Upper lobe of left lung (tissue), 6 donors: ENCODE data around the gene KAT6B. TPM values are rescaled to one million over a fixed set of nuclear protein-coding genes. Genes with fewer than 3 reads are reported as not detected.
"Not testable (repeated sequence)": the region's sequence is repeated elsewhere in the genome, so short reads cannot be mapped to it uniquely, and the experiment has no call there.

Experiments used
- ATAC-seq, 2 donors: fragments of 200-7000 bp; cut with Tn5 transposase; one replicate each; pipeline ENCODE4 v1.9.1; 2022; ENCODE audit warnings: mild to moderate bottlenecking in 2 of 2, moderate library complexity in 2 of 2; ENCODE audit not compliant: low FRiP score in 2 of 2
- DNase-seq, 2 donors: peaks; one replicate each; pipeline ENCODE4 v3.0.0-alpha.2; 2019 to 2020
- H3K27ac ChIP-seq, 4 donors: fragments of 200-600 bp; sonication (generic); one replicate each; pipeline ENCODE4 v1.5.1; 2016 to 2019
- H3K27me3 ChIP-seq, 4 donors: fragments of 200-600 bp; sonication (generic); one replicate each; pipeline ENCODE4 v1.5.1; 2017 to 2019
- H3K36me3 ChIP-seq, 4 donors: fragments of 200-600 bp; sonication (generic); one replicate each; pipeline ENCODE4 v1.5.1; 2016 to 2019
- H3K4me1 ChIP-seq, 4 donors: fragments of 200-600 bp; sonication (generic); one replicate each; pipeline ENCODE4 v1.5.1; 2018 to 2019
- H3K4me3 ChIP-seq, 4 donors: fragments of 200-600 bp; sonication (generic); one replicate each; pipeline ENCODE4 v1.5.1; 2017 to 2019; ENCODE audit warnings: mild to moderate bottlenecking in 2 of 4, moderate library complexity in 1 of 4
- H3K9me3 ChIP-seq, 4 donors: fragments of 200-600 bp; sonication (generic); one replicate each; pipeline ENCODE4 v1.5.1; 2018 to 2019
- EP300 ChIP-seq, 4 donors: sonication (generic); formaldehyde crosslinking; IDR thresholded peaks; one replicate each; pipeline ENCODE4 v1.5.1; 2017; ENCODE audit warnings: antibody characterized with exemption in 4 of 4, control low read depth in 2 of 4
- POLR2A ChIP-seq, 4 donors: fragments of 450-650 bp; IDR thresholded peaks; one replicate each; pipeline ENCODE4 v1.5.1; 2016 to 2017; ENCODE audit warnings: antibody characterized with exemption in 4 of 4, mild to moderate bottlenecking in 2 of 4
- POLR2AphosphoS5 ChIP-seq, 2 donors: sonication (generic); formaldehyde crosslinking; IDR thresholded peaks; one replicate each; pipeline ENCODE4 v1.5.1; 2017; ENCODE audit warnings: antibody characterized with exemption in 2 of 2
- WGBS, 2 donors: methylation state at CpG; one replicate each; pipeline ENCODE4 v1.1.5; 2017 to 2018; 5-methylcytosine and 5-hydroxymethylcytosine counted together
- total RNA-seq, 6 donors: library from RNA; depleted of rRNA in 4 of 6; stranded (reverse); fragments of >200 nt in 4 of 6; gene quantifications; one replicate each; pipeline versions ENCODE4 v1.1.0 to v1.2.1, GENCODE V29; 2016 to 2021
- TF ChIP-seq, protein P1 (sequence below), 6 experiments: fragments of 450-650 bp in 4 of 6; fragments of 200-600 bp in 2 of 6; sonication (generic) in 2 of 6; IDR thresholded peaks; one replicate each; pipeline ENCODE4 v1.5.1; 2016 to 2019; ENCODE audit warnings: antibody characterized with exemption in 6 of 6
- donor health status: DM: no; HTN: no; CAD: no; lungs with moderate emphysema.
- donor health status: DM: no; HTN: yes; CAD: no; lungs with severe emphysema.

The KAT6B gene
- total RNA-seq, 6 donors from 2014 or later = 35.2 to 78.4 (median 38.0) TPM

DNA sequence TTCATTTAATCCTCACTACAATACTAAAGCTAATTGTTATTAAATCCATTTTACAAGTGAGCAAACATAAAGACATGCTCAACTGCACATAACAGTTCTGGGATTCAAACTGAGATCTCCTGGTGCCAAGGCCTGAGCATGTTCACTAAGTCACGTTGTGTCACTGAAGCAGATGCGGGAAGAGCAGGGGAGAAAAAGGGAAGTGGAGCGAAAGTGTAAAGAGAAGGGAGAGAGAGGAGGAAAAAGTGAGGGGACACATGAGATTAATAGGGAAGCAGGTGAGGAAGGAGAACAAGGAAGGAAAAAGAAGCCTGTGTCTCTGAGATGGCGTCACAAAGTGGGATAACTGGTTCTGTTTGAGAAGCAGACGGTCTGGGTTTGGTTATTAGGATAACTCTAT lies 38.9 kb upstream of the KAT6B start:
- H3K9me3 ChIP-seq = no peaks in the 10 kb centered on the region
- TF ChIP-seq, protein P1, sequence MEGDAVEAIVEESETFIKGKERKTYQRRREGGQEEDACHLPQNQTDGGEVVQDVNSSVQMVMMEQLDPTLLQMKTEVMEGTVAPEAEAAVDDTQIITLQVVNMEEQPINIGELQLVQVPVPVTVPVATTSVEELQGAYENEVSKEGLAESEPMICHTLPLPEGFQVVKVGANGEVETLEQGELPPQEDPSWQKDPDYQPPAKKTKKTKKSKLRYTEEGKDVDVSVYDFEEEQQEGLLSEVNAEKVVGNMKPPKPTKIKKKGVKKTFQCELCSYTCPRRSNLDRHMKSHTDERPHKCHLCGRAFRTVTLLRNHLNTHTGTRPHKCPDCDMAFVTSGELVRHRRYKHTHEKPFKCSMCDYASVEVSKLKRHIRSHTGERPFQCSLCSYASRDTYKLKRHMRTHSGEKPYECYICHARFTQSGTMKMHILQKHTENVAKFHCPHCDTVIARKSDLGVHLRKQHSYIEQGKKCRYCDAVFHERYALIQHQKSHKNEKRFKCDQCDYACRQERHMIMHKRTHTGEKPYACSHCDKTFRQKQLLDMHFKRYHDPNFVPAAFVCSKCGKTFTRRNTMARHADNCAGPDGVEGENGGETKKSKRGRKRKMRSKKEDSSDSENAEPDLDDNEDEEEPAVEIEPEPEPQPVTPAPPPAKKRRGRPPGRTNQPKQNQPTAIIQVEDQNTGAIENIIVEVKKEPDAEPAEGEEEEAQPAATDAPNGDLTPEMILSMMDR (IDR thresholded peaks at IDR 0.05) = no peak
- TF ChIP-seq POLR2A (IDR thresholded peaks at IDR 0.05) = no peak
- no peak for TF ChIP-seq POLR2AphosphoS5 (IDR thresholded peaks at IDR 0.05)
- ATAC-seq (no peak), DNase-seq (no peak)
- no peak overlapping the region for H3K4me3 ChIP-seq
- H3K27me3 ChIP-seq = no peaks in the 10 kb centered on the region
- no peaks in the 10 kb centered on the region for H3K4me1 ChIP-seq
- 66 to 75% methylated on average over 5 of the region's 5 CpGs for WGBS, 2 donors
- H3K36me3 ChIP-seq = no peaks in the 10 kb centered on the region
- no peak overlapping the region for H3K27ac ChIP-seq

DNA sequence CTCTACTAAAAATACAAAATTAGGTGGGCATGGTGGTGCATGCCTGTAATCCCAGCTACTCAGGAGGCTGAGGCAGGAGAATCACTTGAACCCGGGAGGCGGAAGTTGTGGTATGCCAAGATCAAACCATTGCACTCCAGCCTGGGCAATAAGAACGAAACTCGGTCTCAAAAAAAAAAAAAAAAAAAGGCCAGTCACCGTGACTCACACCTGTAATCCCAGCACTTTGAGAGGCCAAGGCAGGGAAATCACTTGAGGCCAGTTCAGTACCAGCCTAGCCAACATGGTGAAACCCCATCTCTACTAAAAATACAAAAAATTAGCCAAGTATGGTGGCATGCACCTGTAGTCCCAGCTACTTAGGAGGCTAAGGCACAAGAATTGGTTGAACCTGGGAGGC lies 34.4 kb upstream of the KAT6B start:
- H3K9me3 ChIP-seq, H3K36me3 ChIP-seq, H3K4me1 ChIP-seq, H3K27me3 ChIP-seq, DNase-seq, H3K27ac ChIP-seq, H3K4me3 ChIP-seq, ATAC-seq: not testable (repeated sequence)
- 91 to 96% methylated on average over 5 of the region's 5 CpGs for WGBS, 2 donors

DNA sequence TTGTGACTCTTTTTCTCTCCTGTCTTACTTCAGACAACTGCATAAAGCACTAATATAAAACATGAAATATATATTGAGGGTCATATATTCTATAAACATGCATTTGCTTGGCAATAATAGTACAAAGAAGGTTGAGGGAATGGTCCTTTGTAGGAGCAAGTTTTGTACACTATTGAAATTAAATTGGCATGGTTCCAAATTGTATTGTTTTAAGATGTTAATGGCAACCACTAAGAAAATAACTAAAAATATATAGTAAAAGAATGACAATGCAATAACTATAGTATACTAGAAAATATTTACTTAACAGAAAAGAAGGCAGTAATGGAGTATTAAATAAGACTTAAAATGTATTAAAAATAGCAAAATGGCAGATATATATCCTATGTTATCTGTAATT lies 33.7 kb upstream of the KAT6B start:
- no peak for ATAC-seq
- Histone ChIP-seq H3K4me1 (no peaks in the 10 kb centered on the region), H3K27me3 (no peaks in the 10 kb centered on the region), H3K9me3 (no peaks in the 10 kb centered on the region), H3K4me3 (no peak overlapping the region), H3K27ac (no peak overlapping the region), H3K36me3 (no peaks in the 10 kb centered on the region)
- TF ChIP-seq, protein P1 (IDR thresholded peaks at IDR 0.05) = no peak
- TF ChIP-seq EP300 (IDR thresholded peaks at IDR 0.05) = no peak
- no peak for TF ChIP-seq POLR2A (IDR thresholded peaks at IDR 0.05)
- no peak for DNase-seq

DNA sequence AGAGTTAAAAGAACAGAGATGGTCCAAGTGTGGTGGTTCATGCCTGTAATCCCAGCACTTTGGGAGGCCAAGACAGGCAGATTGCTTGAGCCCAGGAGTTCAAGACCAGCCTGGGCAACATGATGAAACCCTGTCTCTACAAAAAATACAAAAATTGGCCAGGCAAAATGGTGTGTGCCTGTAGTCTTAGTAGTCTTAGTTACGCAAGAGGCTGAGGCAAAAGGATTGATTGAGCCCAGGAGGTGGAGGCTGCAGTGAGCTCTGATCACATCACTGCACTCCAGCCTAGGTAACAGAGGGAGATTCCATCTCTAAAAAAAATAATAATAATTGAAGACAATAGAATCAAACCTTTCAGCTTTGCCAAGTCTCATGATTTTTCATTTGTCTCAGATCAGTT lies 33.2 kb upstream of the KAT6B start:
- not testable (repeated sequence) for ATAC-seq, H3K4me3 ChIP-seq

DNA sequence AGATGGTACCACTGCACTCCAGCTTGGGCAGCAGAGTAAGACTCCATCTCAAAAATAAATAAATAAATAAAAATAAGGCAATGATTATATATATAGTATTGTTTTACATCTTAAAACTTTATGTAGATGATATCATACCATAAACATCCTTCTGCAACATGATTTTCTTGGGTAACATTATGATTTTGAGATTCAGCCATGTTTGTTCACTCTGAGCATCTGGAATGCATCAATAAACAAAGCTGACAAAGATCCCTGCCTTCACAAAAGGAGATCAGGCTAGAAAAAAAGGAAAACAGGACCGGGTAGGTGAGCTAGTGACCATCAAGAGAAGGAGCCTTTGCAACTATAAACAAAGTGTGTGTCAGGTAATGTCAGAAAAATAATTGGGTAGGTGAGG lies 31.9 kb upstream of the KAT6B start:
- no peak for ATAC-seq
- DNase-seq = no peak
- 58 to 75% methylated on average over 1 of the region's 1 CpG for WGBS, 2 donors
- TF ChIP-seq, protein P1 (IDR thresholded peaks at IDR 0.05) = no peak
- TF ChIP-seq POLR2AphosphoS5 (IDR thresholded peaks at IDR 0.05) = no peak
- TF ChIP-seq EP300 (IDR thresholded peaks at IDR 0.05) = no peak
- TF ChIP-seq POLR2A (IDR thresholded peaks at IDR 0.05) = no peak
- peaks cover 0 to under 1% (median 0%) of the 10 kb centered on the region in 4 donors for H3K4me1 ChIP-seq
- H3K4me3 ChIP-seq = no peak overlapping the region
- no peaks in the 10 kb centered on the region for H3K36me3 ChIP-seq
- H3K9me3 ChIP-seq = no peaks in the 10 kb centered on the region
- H3K27me3 ChIP-seq = no peaks in the 10 kb centered on the region
- H3K27ac ChIP-seq = no peak overlapping the region

More for the DNA sequence above, 33.2 kb upstream of the KAT6B start:
- H3K9me3 ChIP-seq, H3K27ac ChIP-seq, DNase-seq, H3K36me3 ChIP-seq, H3K27me3 ChIP-seq, H3K4me1 ChIP-seq: not testable (repeated sequence)
- 83 to 100% methylated on average over 1 of the region's 1 CpG for WGBS, 2 donors

DNA sequence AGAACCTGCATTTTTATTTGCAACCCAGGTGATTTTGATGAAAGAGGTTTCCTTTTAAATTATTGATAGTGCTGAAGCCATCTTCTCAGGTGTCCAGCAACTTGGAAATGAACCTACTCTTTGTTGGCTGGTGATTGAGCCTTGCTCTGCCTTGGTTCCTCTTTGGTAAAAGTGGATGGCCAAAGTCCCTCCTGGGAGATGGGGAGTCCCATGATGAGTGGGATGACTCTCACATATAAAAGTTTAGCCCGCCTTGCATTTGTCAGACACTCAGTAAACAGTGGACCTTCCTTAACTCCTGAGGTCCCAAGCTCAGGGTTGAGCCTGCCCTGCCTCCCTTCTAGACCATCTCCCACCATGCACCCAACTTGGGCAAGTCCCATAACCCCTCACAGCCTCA lies 28.9 kb upstream of the KAT6B start:
- H3K27ac ChIP-seq = no peak overlapping the region
- H3K27me3 ChIP-seq = no peaks in the 10 kb centered on the region
- TF ChIP-seq EP300 (IDR thresholded peaks at IDR 0.05) = no peak
- no peak for TF ChIP-seq POLR2A (IDR thresholded peaks at IDR 0.05)
- no peak for TF ChIP-seq POLR2AphosphoS5 (IDR thresholded peaks at IDR 0.05)
- TF ChIP-seq, protein P1 (IDR thresholded peaks at IDR 0.05) = no peak
- no peak for DNase-seq
- H3K4me3 ChIP-seq = no peak overlapping the region
- WGBS, 2 donors = 100% methylated on average over 1 of the region's 1 CpG
- no peaks in the 10 kb centered on the region for H3K9me3 ChIP-seq
- H3K4me1 ChIP-seq = peaks cover 0 to 5% (median 2%) of the 10 kb centered on the region in 4 donors
- no peak for ATAC-seq
- no peaks in the 10 kb centered on the region for H3K36me3 ChIP-seq
